ENCODE results near the gene DYNC1H1.
A peak's percentile ranks its signal among the peaks of the same experiment; 100 is the strongest.

DYNC1H1 gene

DNA sequence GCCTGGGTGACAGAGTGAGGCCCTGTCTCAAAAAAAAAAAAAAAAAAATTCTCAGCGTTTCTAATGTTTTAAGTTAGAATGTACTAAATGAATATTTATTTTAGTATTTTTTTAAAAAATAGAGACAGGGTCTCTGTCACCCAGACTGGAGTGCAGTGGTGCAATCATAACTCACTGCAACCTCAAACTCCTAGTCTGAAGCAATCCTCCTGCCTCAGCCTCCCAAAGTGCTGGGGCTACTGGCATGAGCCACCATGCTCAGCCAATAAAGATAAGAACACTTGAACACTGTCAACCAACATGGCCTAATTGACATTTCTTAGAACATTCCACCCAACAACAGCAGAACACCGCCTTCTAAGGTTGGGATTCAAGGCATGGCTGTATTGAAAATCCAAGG, 5.1 kb upstream of the DYNC1H1 start:
- H3K27me3 ChIP-seq (ENCODE audit: control insufficient read depth, insufficient read depth, low read length), result peaks cover 21% of the 10 kb centered on the region
- no peak overlapping the region for H3K9ac ChIP-seq (ENCODE audit: low read depth, low read length)
- H3K4me1 ChIP-seq (ENCODE audit: control insufficient read depth, insufficient read depth, low read length), result peaks cover 2% of the 10 kb centered on the region
- H3K9me3 ChIP-seq (ENCODE audit: control insufficient read depth, insufficient read depth, low read length), result no peaks in the 10 kb centered on the region
- H3K36me3 ChIP-seq (ENCODE audit: control insufficient read depth, insufficient read depth, low read length), result no peaks in the 10 kb centered on the region
- no peak overlapping the region for H3K4me3 ChIP-seq (ENCODE audit: low read depth, low read length)

DNA sequence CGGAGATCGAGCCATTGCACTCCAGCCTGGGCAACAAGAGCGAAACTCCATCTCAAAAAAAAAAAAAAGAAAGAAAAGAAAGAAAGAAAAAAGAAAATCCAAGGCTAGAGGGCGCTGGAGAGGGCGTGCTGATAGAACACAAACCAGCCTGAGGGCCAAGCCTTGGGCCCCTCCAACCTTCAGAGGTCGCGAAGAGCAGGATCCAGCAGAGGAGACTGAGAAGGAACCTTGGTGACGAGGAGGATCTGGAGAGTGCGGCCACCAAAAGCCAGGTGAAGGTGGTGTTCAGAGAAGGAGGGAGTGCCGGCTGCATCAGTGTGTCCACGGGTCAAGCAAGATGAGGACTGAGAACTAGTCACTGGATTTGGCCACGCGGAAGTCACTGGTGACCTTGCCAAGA, 4.1 kb upstream of the DYNC1H1 start:
- H3K36me3 ChIP-seq (ENCODE audit: control insufficient read depth, insufficient read depth, low read length), result peaks cover 4% of the 10 kb centered on the region
- no peaks in the 10 kb centered on the region for H3K9me3 ChIP-seq (ENCODE audit: control insufficient read depth, insufficient read depth, low read length)
- no peak overlapping the region for H3K4me3 ChIP-seq (ENCODE audit: low read depth, low read length)
- H3K4me1 ChIP-seq (ENCODE audit: control insufficient read depth, insufficient read depth, low read length), result peaks cover 2% of the 10 kb centered on the region
- peaks cover 21% of the 10 kb centered on the region for H3K27me3 ChIP-seq (ENCODE audit: control insufficient read depth, insufficient read depth, low read length)
- H3K9ac ChIP-seq (ENCODE audit: low read depth, low read length), result no peak overlapping the region

DNA sequence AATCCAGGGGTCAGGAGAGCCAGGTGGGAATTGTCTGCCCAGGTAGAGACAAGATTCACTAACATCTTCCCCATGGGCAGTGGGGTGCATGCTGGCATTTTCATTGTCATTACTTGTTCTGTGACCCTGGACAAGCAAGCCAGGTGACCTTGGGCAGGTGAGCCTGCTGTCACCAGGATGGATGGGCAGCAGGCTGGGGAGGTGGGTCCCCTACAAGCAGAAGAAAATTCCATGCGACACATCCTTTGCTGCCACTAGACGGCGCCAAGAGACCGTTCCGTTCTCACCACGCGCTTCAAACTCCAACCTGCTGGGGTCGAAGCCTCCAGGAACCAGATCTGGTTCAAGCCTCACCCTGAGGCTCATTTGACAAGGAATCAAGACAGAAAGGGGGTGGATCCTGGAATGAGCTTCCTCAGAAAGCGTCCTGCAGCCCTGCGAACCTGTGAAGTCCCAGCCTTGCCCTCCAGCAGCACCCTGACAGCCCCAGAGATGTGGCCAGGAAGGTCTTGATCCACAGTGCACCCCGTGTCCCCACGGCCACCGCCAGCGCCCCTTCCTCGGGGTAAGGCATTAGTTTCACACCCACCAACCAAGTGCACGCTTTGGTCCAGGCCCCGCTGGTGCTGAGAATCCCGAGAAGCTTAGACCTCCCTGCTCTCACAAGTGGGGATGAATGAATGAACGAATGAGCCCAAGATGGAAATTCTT, 3.2 kb upstream of the DYNC1H1 start:
- peaks cover 4% of the 10 kb centered on the region for H3K36me3 ChIP-seq (ENCODE audit: control insufficient read depth, insufficient read depth, low read length)
- H3K9ac ChIP-seq (ENCODE audit: low read depth, low read length), result no peak overlapping the region
- peaks cover 4% of the 10 kb centered on the region for H3K4me1 ChIP-seq (ENCODE audit: control insufficient read depth, insufficient read depth, low read length)
- H3K4me3 ChIP-seq (ENCODE audit: low read depth, low read length), result no peak overlapping the region
- no peaks in the 10 kb centered on the region for H3K9me3 ChIP-seq (ENCODE audit: control insufficient read depth, insufficient read depth, low read length)
- peaks cover 21% of the 10 kb centered on the region for H3K27me3 ChIP-seq (ENCODE audit: control insufficient read depth, insufficient read depth, low read length)

DNA sequence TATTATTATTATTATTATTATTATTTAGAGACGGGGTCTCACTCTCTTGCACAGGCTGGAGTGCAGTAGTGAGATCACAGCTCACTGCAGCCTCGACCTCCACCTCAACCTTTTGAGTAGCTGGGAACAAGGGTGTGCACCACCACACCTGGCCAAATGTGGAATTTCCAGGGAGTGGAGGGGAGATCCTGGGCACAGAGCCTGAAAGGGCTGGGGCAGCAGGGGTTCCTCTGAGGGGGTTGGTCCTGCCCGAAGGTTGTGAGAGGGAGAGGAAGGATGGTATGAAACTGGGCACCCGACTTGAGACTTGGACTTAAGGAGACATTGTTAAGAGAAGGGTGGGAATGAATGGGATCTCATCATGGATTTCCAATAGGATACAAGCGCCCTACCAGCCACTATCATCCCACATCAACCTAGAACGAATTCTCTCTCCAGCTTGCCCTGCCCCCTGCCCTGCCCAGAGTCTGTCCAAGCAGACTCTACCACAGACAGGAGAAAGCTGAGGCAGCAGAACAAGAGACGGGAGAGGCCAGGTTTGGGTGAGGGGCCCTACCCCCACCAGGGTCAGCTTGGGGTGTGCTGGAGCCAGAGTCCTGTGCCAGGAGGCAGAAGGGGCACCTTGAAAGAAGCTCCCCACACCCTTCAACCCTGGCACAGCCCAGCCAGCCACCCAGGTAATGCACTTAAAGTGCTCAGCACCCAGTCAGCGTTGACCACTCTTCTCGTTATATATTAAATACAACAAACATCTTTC, 2.4 kb upstream of the DYNC1H1 start:
- Histone ChIP-seq H3K27me3 (ENCODE audit: control insufficient read depth, insufficient read depth, low read length) (peaks cover 21% of the 10 kb centered on the region), H3K4me3 (ENCODE audit: low read depth, low read length) (no peak overlapping the region), H3K9me3 (ENCODE audit: control insufficient read depth, insufficient read depth, low read length) (no peaks in the 10 kb centered on the region), H3K4me1 (ENCODE audit: control insufficient read depth, insufficient read depth, low read length) (peaks cover 4% of the 10 kb centered on the region), H3K36me3 (ENCODE audit: control insufficient read depth, insufficient read depth, low read length) (peaks cover 4% of the 10 kb centered on the region), H3K9ac (ENCODE audit: low read depth, low read length) (no peak overlapping the region)

DNA sequence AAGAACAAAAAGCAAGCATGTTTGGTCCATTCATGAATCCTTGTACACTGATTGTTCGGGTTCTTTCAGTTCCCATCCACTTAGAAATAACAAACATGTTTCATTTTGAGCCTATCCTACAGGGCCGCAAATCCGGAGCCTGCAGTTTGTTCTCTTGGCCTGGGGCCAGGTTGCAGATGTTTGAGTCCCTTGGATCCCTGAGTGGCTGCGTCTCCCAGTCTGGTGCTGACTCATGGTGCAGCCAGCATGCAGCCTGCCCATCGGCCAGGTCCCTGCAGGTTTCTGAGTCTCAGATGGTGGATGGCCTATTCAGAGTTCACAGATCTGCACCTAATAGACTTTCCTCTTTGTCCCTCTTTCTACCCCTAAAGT, 1.9 kb upstream of the DYNC1H1 start:
- peaks cover 21% of the 10 kb centered on the region for H3K27me3 ChIP-seq (ENCODE audit: control insufficient read depth, insufficient read depth, low read length)
- peaks cover 4% of the 10 kb centered on the region for H3K4me1 ChIP-seq (ENCODE audit: control insufficient read depth, insufficient read depth, low read length)
- no peak overlapping the region for H3K4me3 ChIP-seq (ENCODE audit: low read depth, low read length)
- no peak overlapping the region for H3K9ac ChIP-seq (ENCODE audit: low read depth, low read length)
- peaks cover 4% of the 10 kb centered on the region for H3K36me3 ChIP-seq (ENCODE audit: control insufficient read depth, insufficient read depth, low read length)
- H3K9me3 ChIP-seq (ENCODE audit: control insufficient read depth, insufficient read depth, low read length), result no peaks in the 10 kb centered on the region

DNA sequence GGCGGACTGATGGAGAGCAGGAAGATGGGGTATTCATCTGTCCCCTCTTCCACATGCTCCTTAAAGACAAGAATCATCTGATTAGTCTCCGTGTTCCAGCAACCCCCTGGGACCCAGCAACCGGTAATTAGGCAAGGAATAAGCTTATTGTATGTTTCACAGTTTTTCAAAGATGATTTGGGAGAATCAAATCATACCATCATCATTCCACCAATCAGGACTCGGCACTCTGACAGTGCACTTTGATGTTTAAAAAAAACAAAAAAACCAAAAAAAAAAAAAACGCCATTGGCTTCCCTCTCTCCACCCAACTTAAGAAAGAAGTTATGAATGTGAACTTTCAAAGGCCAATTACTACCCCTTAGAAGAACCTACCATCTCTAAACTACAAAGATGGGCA, 1.3 kb upstream of the DYNC1H1 start:
- H3K36me3 ChIP-seq (ENCODE audit: control insufficient read depth, insufficient read depth, low read length), result peaks cover 4% of the 10 kb centered on the region
- H3K4me1 ChIP-seq (ENCODE audit: control insufficient read depth, insufficient read depth, low read length), result peaks cover 4% of the 10 kb centered on the region
- H3K9me3 ChIP-seq (ENCODE audit: control insufficient read depth, insufficient read depth, low read length), result no peaks in the 10 kb centered on the region
- no peak overlapping the region for H3K9ac ChIP-seq (ENCODE audit: low read depth, low read length)
- no peak overlapping the region for H3K4me3 ChIP-seq (ENCODE audit: low read depth, low read length)
- peaks cover 21% of the 10 kb centered on the region for H3K27me3 ChIP-seq (ENCODE audit: control insufficient read depth, insufficient read depth, low read length)

DNA sequence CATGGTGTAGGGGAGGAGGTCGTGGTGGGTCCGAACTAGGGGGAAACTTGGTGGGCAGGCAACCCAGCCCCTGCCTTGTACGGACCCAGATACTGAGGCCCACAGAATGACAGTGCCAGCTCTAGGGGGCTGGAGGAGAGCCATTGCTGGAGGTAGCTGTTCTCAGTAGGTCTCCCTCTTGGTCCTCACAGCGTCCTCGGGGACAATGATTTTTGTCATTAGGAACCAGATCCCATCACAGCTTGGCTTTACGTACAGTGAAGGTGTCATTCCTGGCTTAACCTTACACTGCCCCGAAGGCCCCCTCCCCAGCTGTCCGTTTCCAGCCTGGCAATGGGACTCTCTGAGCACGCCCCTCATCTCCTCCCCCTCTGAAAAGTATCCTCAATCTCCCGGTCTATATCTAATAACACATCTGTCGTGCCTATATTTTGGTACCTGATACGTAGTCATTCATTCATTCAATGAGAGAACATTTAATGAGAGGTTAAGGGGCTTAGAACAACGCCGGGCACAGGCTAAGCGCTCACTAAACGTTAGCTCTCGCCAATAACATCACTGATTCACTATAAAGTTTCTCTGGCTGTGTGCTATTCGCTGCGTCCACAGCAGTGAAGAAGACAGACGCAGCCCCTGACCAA, 597 bp upstream of the DYNC1H1 start:
- H3K36me3 ChIP-seq (ENCODE audit: control insufficient read depth, insufficient read depth, low read length), result peaks cover 4% of the 10 kb centered on the region
- H3K27me3 ChIP-seq (ENCODE audit: control insufficient read depth, insufficient read depth, low read length), result peaks cover 21% of the 10 kb centered on the region
- H3K9ac ChIP-seq (ENCODE audit: low read depth, low read length), result no peak overlapping the region
- peak overlapping the region; percentile 60 for H3K4me3 ChIP-seq (ENCODE audit: low read depth, low read length)
- H3K9me3 ChIP-seq (ENCODE audit: control insufficient read depth, insufficient read depth, low read length), result no peaks in the 10 kb centered on the region
- peaks cover 4% of the 10 kb centered on the region for H3K4me1 ChIP-seq (ENCODE audit: control insufficient read depth, insufficient read depth, low read length)

DNA sequence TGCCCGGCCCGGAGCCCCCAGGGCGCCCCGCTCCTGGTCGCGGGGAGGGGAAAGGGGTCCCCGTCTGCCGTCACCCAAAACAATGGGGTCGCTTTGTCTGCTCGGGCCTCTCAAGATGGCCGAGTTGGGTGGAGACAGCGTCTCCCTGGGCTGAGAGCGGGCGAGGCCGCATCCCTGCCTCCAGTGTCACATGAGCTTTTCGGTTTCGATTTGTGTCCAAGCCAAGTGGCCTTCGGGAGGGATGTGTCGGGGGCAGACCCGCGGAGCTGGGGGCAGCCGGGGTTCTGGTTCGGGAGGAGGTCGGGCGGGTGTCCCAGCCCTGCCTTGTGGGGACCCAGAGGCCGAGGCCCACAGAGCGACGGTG, 790 bp downstream of the DYNC1H1 start:
- Histone ChIP-seq H3K36me3 (ENCODE audit: control insufficient read depth, insufficient read depth, low read length) (peaks cover 4% of the 10 kb centered on the region), H3K9ac (ENCODE audit: low read depth, low read length) (peak overlapping the region; percentile 79), H3K4me1 (ENCODE audit: control insufficient read depth, insufficient read depth, low read length) (peaks cover 4% of the 10 kb centered on the region), H3K9me3 (ENCODE audit: control insufficient read depth, insufficient read depth, low read length) (no peaks in the 10 kb centered on the region), H3K4me3 (ENCODE audit: low read depth, low read length) (peak overlapping the region; percentile 91), H3K27me3 (ENCODE audit: control insufficient read depth, insufficient read depth, low read length) (peaks cover 21% of the 10 kb centered on the region)

DNA sequence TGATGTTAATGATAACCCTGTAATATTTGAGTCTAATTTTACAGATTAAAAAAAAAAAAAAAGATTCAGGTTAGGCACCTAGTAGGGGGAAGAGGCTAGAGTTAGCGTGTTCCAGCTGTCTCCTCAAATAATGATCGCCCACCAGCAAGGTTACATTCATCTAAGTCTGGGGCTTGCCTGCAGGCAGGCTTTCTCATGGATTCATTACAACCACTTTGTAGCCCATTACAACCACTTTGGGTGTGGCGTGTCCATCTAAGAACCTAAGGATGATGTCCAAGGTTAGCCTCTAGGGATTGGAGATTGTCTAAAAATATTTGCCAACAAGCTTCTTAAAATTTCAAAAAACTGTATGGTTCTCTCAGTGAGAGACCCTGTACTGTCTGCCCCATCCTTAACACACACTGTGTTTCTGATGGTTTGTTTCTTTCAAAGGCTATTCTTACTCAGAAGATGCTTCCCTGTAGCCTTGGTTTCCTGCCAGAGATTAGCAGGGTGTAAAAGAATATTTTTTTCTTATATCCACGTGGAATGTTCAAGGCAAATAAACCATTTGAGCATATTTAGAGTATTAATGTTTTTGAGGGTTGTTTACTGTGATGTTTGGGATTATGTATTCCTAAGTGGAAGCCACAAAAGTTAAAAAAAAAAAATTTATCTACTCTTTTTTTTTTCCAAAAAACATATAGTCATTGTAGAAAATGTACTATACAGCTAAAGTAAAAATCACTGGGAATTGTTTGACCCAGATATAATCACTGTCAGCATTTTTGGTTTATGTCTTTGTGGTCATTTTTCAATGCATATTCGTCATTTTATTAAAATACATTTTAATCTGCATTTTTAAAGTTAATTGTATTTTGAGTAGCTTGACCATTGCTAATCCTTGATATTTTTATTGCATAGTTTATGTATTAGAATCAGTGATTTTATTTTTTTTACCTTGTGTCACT, 1.7 kb downstream of the DYNC1H1 start:
- Histone ChIP-seq H3K4me1 (ENCODE audit: control insufficient read depth, insufficient read depth, low read length) (peaks cover 4% of the 10 kb centered on the region), H3K9ac (ENCODE audit: low read depth, low read length) (no peak overlapping the region), H3K27me3 (ENCODE audit: control insufficient read depth, insufficient read depth, low read length) (peaks cover 21% of the 10 kb centered on the region), H3K4me3 (ENCODE audit: low read depth, low read length) (peak overlapping the region; percentile 91), H3K36me3 (ENCODE audit: control insufficient read depth, insufficient read depth, low read length) (peaks cover 4% of the 10 kb centered on the region), H3K9me3 (ENCODE audit: control insufficient read depth, insufficient read depth, low read length) (no peaks in the 10 kb centered on the region)

DNA sequence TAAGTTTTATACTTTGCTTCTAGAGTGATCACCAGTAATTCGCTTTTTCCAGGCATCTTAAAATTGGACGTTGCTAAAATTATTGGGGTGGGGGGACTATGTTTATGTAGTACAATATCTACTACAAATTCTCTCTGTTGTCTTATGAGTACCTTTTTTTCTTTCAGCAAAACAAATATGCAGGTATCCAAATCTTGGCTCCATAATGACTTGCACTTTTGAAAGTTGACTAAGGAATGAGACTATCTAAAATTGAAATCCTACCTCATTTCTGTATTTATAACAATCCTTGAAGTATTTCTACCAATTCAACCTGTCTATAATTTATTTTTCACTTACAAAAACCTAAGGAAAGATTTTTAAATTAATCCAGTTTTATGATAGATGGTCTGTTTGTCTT, 2.4 kb downstream of the DYNC1H1 start:
- H3K9ac ChIP-seq (ENCODE audit: low read depth, low read length), result no peak overlapping the region
- peaks cover 5% of the 10 kb centered on the region for H3K4me1 ChIP-seq (ENCODE audit: control insufficient read depth, insufficient read depth, low read length)
- H3K4me3 ChIP-seq (ENCODE audit: low read depth, low read length), result peak overlapping the region; percentile 1
- peaks cover 4% of the 10 kb centered on the region for H3K36me3 ChIP-seq (ENCODE audit: control insufficient read depth, insufficient read depth, low read length)
- no peaks in the 10 kb centered on the region for H3K9me3 ChIP-seq (ENCODE audit: control insufficient read depth, insufficient read depth, low read length)
- H3K27me3 ChIP-seq (ENCODE audit: control insufficient read depth, insufficient read depth, low read length), result peaks cover 16% of the 10 kb centered on the region

DNA sequence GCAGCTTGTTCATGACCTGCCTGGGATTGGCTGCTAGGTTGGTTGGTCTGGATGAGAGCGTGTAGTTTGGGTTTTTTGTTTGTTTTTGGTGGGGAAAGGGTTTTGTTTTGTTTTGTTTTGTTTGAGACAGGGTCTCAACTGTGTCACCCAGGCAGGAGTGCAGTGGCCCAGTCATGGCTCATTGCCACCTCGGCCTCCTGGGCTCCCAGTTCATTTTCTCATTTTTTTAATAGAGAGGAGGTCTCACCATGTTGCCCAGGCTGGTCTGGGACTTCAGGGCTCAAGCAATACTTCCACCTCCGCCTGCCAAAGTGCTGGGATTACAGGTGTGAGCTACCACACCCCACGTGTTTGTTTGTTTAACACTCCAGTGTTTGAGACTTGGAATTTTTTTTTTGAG, 3.8 kb downstream of the DYNC1H1 start:
- H3K27me3 ChIP-seq (ENCODE audit: control insufficient read depth, insufficient read depth, low read length), result peaks cover 6% of the 10 kb centered on the region
- H3K9ac ChIP-seq (ENCODE audit: low read depth, low read length), result no peak overlapping the region
- peaks cover 15% of the 10 kb centered on the region for H3K4me1 ChIP-seq (ENCODE audit: control insufficient read depth, insufficient read depth, low read length)
- H3K9me3 ChIP-seq (ENCODE audit: control insufficient read depth, insufficient read depth, low read length), result no peaks in the 10 kb centered on the region
- H3K4me3 ChIP-seq (ENCODE audit: low read depth, low read length), result no peak overlapping the region
- peaks cover 4% of the 10 kb centered on the region for H3K36me3 ChIP-seq (ENCODE audit: control insufficient read depth, insufficient read depth, low read length)

Measured in iPS-15b (cell line).